Thoracic aorta (tissue), 2 donors: ENCODE measurements around the gene SFXN1. TPM values are rescaled to one million over a fixed set of nuclear protein-coding genes. Genes with fewer than 3 reads are reported as not detected.

Source experiments
- ATAC-seq: fragments of 150-250 bp; one replicate; pipeline ENCODE4 v1.8.0; 2017; ENCODE audit warnings: low read depth; ENCODE audit not compliant: insufficient number of reproducible peaks, low FRiP score
- DNase-seq: peaks from one replicate; pipeline ENCODE4 v3.0.0-alpha.2; 2020; ENCODE audit warnings: low spot score
- H3K27ac ChIP-seq, 2 donors: fragments of 200-600 bp; sonication (generic); 1 replicate in 1 of 2; 2 replicates in 1 of 2; pipeline ENCODE4 v1.5.1; 2016; ENCODE audit warnings: mild to moderate bottlenecking in 2 of 2, moderate library complexity in 2 of 2
- H3K27me3 ChIP-seq: fragments of 200-600 bp; sonication (generic); replicated peaks from 2 replicates; pipeline ENCODE4 v1.6.0; 2016; ENCODE audit warnings: mild to moderate bottlenecking; ENCODE audit not compliant: insufficient read depth
- H3K36me3 ChIP-seq: fragments of 200-600 bp; sonication (generic); one replicate; pipeline ENCODE4 v1.5.1; 2016
- H3K4me1 ChIP-seq, 2 donors: fragments of 200-600 bp; sonication (generic); 1 replicate in 1 of 2; 2 replicates in 1 of 2; pipeline versions ENCODE4 v1.5.1 to v1.6.0; 2016; ENCODE audit warnings: low read depth in 2 of 2, mild to moderate bottlenecking in 1 of 2; ENCODE audit not compliant: control insufficient read depth in 1 of 2
- H3K4me3 ChIP-seq: fragments of 200-600 bp; sonication (generic); 2 replicates; pipeline ENCODE4 v1.5.1; 2016; ENCODE audit warnings: mild to moderate bottlenecking
- H3K9me3 ChIP-seq: fragments of 200-600 bp; sonication (generic); 2 replicates; pipeline ENCODE4 v1.5.1; 2016
- total RNA-seq, 2 donors: library from RNA; depleted of rRNA; stranded (reverse); fragments of >200 nt; gene quantifications; one replicate each; pipeline versions ENCODE4 v1.1.0 to v1.2.3, GENCODE V29; 2016
- TF ChIP-seq, protein P1 (sequence below): fragments of 200-600 bp; sonication (generic); IDR thresholded peaks from one replicate; pipeline ENCODE4 v1.5.1; 2019; ENCODE audit warnings: antibody characterized with exemption

Gene SFXN1
- total RNA-seq, 2 donors from 2014 or later: 22.9 to 50.8 TPM

DNA sequence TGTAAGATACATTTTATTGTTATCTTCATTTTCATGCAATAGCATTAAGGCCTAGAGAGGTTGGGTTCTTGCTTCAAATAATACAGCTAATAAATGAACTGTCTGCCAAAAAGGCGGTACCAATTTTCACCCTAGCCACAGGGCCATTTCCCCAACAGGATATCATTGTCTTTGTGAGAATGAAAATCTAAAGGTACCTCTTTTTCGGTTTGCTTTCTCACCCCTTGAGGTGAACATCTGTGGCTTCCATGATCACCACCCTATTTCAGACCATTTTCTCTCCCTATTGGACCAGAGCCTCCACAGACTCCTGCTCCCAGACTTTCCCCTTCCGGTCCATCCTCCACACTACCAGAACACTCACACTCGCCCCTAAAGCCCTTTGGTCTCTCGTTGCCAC lies 60.2 kb downstream of the SFXN1 start:
- DNase-seq (no peak), ATAC-seq (no peak)
- Histone ChIP-seq H3K9me3 (no peaks in the 10 kb centered on the region), H3K27me3 (no peaks in the 10 kb centered on the region), H3K4me3 (no peak overlapping the region), H3K27ac (no peak overlapping the region), H3K4me1 (peaks cover 0 to 3% of the 10 kb centered on the region in 2 donors), H3K36me3 (no peaks in the 10 kb centered on the region)
- TF ChIP-seq, protein P1, sequence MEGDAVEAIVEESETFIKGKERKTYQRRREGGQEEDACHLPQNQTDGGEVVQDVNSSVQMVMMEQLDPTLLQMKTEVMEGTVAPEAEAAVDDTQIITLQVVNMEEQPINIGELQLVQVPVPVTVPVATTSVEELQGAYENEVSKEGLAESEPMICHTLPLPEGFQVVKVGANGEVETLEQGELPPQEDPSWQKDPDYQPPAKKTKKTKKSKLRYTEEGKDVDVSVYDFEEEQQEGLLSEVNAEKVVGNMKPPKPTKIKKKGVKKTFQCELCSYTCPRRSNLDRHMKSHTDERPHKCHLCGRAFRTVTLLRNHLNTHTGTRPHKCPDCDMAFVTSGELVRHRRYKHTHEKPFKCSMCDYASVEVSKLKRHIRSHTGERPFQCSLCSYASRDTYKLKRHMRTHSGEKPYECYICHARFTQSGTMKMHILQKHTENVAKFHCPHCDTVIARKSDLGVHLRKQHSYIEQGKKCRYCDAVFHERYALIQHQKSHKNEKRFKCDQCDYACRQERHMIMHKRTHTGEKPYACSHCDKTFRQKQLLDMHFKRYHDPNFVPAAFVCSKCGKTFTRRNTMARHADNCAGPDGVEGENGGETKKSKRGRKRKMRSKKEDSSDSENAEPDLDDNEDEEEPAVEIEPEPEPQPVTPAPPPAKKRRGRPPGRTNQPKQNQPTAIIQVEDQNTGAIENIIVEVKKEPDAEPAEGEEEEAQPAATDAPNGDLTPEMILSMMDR: no peak

DNA sequence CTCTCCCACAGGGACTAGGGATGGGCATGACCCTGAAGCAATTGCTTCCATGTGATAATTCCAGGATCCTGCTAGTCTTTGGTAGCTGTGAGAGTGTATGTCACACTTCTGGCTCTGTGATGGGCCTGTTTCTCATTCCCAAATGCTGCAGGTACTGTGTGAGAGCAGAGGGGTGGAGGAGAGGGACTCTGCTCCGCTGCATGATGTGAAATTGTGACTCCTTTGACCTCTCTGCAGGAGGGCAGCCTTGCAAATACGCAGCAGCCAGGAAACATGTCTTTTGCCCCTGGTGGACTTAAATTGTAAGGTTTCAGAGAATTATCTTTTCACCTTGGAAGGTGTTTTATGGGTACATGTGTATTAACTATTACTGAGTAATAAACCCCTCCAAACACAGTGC lies 61.6 kb downstream of the SFXN1 start:
- H3K27me3 ChIP-seq: no peaks in the 10 kb centered on the region
- H3K36me3 ChIP-seq: no peaks in the 10 kb centered on the region
- H3K27ac ChIP-seq: no peak overlapping the region
- no peaks in the 10 kb centered on the region for H3K9me3 ChIP-seq
- TF ChIP-seq, protein P1: no peak
- DNase-seq: no peak
- H3K4me1 ChIP-seq: no peaks in the 10 kb centered on the region
- no peak for ATAC-seq
- H3K4me3 ChIP-seq: no peak overlapping the region

DNA sequence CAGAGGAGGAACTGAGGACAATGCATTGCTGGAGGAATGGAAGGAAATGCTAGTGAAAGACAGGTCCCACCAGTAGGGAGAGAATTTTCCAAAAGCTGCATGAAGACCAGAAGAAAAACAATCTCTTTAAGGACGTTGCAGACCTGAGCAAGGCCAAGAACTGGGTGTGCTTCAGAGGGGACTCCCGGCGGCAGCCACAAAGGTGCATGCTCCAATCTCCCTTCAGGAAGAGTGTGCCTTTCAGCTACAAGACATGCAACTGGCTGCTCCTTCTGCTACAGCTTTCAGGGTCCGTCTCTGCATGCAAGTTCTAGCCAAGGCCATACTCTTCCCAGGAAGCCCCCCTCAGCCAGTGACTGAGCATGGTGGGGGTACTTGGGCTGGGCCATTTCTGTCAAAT lies 62.9 kb downstream of the SFXN1 start:
- TF ChIP-seq, protein P1: no peak
- Histone ChIP-seq H3K9me3 (no peaks in the 10 kb centered on the region), H3K27me3 (no peaks in the 10 kb centered on the region), H3K4me3 (no peak overlapping the region), H3K36me3 (no peaks in the 10 kb centered on the region), H3K27ac (no peak overlapping the region), H3K4me1 (no peaks in the 10 kb centered on the region)
- no peak for DNase-seq
- ATAC-seq: no peak

DNA sequence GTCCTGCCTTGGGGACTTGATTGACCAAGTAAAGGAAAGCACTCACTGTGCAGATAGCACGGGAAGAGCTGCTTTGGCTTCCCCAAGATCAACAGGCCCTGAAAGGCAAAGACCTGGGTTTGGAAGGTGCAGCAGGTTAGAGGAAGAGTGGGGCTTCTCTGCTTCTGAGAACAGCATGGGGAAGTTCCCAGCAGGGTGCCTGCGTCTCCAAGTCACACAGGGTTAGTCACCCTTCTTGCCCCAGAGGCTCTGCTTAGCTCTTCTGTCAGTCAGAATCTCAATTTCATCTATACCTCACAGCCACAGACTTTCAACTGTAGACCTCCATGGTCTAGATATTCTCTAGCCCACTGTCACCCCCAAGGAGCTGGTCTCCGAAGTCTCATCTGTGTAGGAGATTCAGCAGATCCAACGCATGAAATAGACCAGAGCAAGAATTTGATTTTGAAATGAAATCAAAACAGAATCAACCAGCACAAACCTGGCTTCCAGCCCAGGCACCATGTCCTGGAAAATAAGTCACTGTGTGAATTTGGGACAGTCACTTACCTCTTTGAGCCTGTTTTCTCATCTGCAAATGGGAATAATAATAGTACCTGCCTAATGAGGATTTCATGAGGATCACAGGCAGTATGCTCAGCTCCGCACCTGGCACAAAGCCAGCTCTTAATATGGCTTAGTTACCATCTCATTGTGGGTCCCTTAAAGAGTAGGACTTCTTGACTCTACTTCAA lies 64.0 kb downstream of the SFXN1 start:
- H3K4me1 ChIP-seq: no peaks in the 10 kb centered on the region
- H3K27me3 ChIP-seq: no peaks in the 10 kb centered on the region
- H3K36me3 ChIP-seq: no peaks in the 10 kb centered on the region
- TF ChIP-seq, protein P1: no peak
- H3K4me3 ChIP-seq: no peak overlapping the region
- DNase-seq: no peak
- no peaks in the 10 kb centered on the region for H3K9me3 ChIP-seq
- H3K27ac ChIP-seq: no peak overlapping the region
- no peak for ATAC-seq

DNA sequence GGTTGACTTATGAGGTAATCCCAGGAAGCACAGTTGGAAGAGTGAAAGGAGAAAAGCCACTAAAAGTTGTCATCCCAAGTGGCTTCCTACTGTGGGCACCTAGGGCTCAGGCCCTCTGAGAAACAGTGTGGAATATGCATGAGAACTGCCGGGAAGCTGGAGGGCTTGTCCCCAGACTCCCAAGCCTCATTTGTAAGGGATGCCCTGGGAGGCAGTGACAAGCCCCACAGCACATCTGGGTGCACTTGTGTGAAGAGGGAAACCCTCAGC lies 64.5 kb downstream of the SFXN1 start:
- Histone ChIP-seq H3K27ac (no peak overlapping the region), H3K9me3 (no peaks in the 10 kb centered on the region), H3K27me3 (no peaks in the 10 kb centered on the region), H3K4me3 (no peak overlapping the region), H3K36me3 (no peaks in the 10 kb centered on the region), H3K4me1 (peaks cover 0 to 2% of the 10 kb centered on the region in 2 donors)
- ATAC-seq (no peak), DNase-seq (no peak)
- TF ChIP-seq, protein P1: no peak
